Small intestine (tissue), 7 donors: ENCODE results near the gene P2RX3. TPM values are rescaled to one million over a fixed set of nuclear protein-coding genes. Genes with fewer than 3 reads are reported as not detected.
A peak's percentile ranks its signal among the peaks of the same experiment; 100 is the strongest.
"Not testable (repeated sequence)": the region's sequence is repeated elsewhere in the genome, so short reads cannot be mapped to it uniquely, and the experiment has no call there.

Source experiments
- DNase-seq, 2 donors: peaks; one replicate each; pipeline versions ENCODE4 v3.0.0 to v3.0.0-alpha.2; 2013
- FAIRE-seq: peaks from 2 replicates; lab custom pipeline; 2012; peaks lifted over from hg19 to GRCh38; lab: Jason Lieb, UNC
- H3K27ac ChIP-seq, 3 donors: one replicate each; pipeline ENCODE4 v1.5.1; 2013; ENCODE audit warnings: low read length in 2 of 3, mild to moderate bottlenecking in 2 of 3, control low read depth in 1 of 3, inconsistent platforms in 1 of 3, low read depth in 1 of 3, moderate library complexity in 1 of 3
- H3K27me3 ChIP-seq, 3 donors: one replicate each; pipeline ENCODE4 v1.6.1; 2013; ENCODE audit warnings: low read length in 3 of 3, inconsistent platforms in 1 of 3; ENCODE audit not compliant: control insufficient read depth in 3 of 3, insufficient read depth in 3 of 3
- H3K36me3 ChIP-seq, 3 donors: one replicate each; pipeline ENCODE4 v1.6.1; 2013; ENCODE audit warnings: low read length in 3 of 3, inconsistent platforms in 1 of 3, low read depth in 1 of 3, mild to moderate bottlenecking in 1 of 3, moderate library complexity in 1 of 3; ENCODE audit not compliant: control insufficient read depth in 3 of 3, insufficient read depth in 2 of 3
- H3K4me1 ChIP-seq, 3 donors: one replicate each; pipeline ENCODE4 v1.6.1; 2013; ENCODE audit warnings: low read length in 2 of 3, inconsistent platforms in 1 of 3, low read depth in 1 of 3, mild to moderate bottlenecking in 1 of 3, moderate library complexity in 1 of 3; ENCODE audit not compliant: control insufficient read depth in 3 of 3, insufficient read depth in 2 of 3
- H3K4me3 ChIP-seq, 3 donors: one replicate each; pipeline ENCODE4 v1.5.1; 2013; ENCODE audit warnings: low read length in 3 of 3, control low read depth in 1 of 3, inconsistent platforms in 1 of 3, low read depth in 1 of 3, mild to moderate bottlenecking in 1 of 3, moderate library complexity in 1 of 3
- H3K9me3 ChIP-seq, 2 donors: one replicate each; pipeline ENCODE4 v1.6.1; 2013; ENCODE audit warnings: low read depth in 1 of 2, low read length in 1 of 2; ENCODE audit not compliant: control insufficient read depth in 2 of 2, insufficient read depth in 1 of 2
- WGBS, 3 donors: extraction: QIAGEN DNeasy Blood & Tissue Kit; methylation state at CpG; one replicate each; pipeline ENCODE4 v1.1.7; 2013; 5-methylcytosine and 5-hydroxymethylcytosine counted together
- polyA plus RNA-seq, 4 donors: library from polyadenylated mRNA; stranded (reverse) in 3 of 4; unstranded in 1 of 4; fragments of 200-250 nt in 3 of 4; fragments of 120-200 nt in 1 of 4; gene quantifications; one replicate each; pipeline versions ENCODE4 v1.2.1 to v1.2.3, GENCODE V29; 2013
- donor health status: healthy with polysubstance abuse.
- donor health status: control.
- donor health status: control.
- donor health status: Bipolar disorder and iron deficiency.
- donor health status: healthy.

Gene P2RX3
- polyA plus RNA-seq, 4 donors: 0.46 to 0.68 TPM; not detected in 2

- Histone ChIP-seq H3K27ac (no peak overlapping the region), H3K36me3 (peaks cover 0 to 5% (median 0%) of the 10 kb centered on the region in 3 donors), H3K27me3 (no peaks in the 10 kb centered on the region), H3K4me1 (no peaks in the 10 kb centered on the region), H3K9me3 (no peaks in the 10 kb centered on the region), H3K4me3 (no peak overlapping the region)
- DNase-seq (no peak), FAIRE-seq (no peak)
- 22 to 63% (median 42%) methylated on average over 6 of the region's 6 CpGs for WGBS, 3 donors
These were observed 64.2 kb downstream of the P2RX3 start for GRCh38 chr11:57402188-57403002.

GRCh38 chr11:57403003-57403801 lies 65.0 kb downstream of the P2RX3 start:
- not testable (repeated sequence) for H3K27ac ChIP-seq, H3K9me3 ChIP-seq, FAIRE-seq, DNase-seq, H3K36me3 ChIP-seq, H3K4me3 ChIP-seq, H3K27me3 ChIP-seq, H3K4me1 ChIP-seq
- 66 to 82% (median 79%) methylated on average over 6 of the region's 6 CpGs for WGBS, 3 donors

GRCh38 chr11:57403802-57404147 lies 65.6 kb downstream of the P2RX3 start:
- H3K27me3 ChIP-seq: no peaks in the 10 kb centered on the region
- H3K36me3 ChIP-seq: peaks cover 0 to 9% (median 0%) of the 10 kb centered on the region in 3 donors
- no peak for DNase-seq
- no peak overlapping the region for H3K27ac ChIP-seq
- no peak for FAIRE-seq
- no peaks in the 10 kb centered on the region for H3K4me1 ChIP-seq
- H3K4me3 ChIP-seq: no peak overlapping the region
- no peaks in the 10 kb centered on the region for H3K9me3 ChIP-seq
- 76 to 87% (median 82%) methylated on average over 2 of the region's 2 CpGs for WGBS, 3 donors

- FAIRE-seq (no peak), DNase-seq (no peak)
- H3K4me1 ChIP-seq: no peaks in the 10 kb centered on the region
- WGBS, 3 donors: 79 to 87% (median 80%) methylated on average over 4 of the region's 4 CpGs
- H3K27me3 ChIP-seq: no peaks in the 10 kb centered on the region
- peaks cover 0 to 22% (median 6%) of the 10 kb centered on the region in 3 donors for H3K36me3 ChIP-seq
- H3K9me3 ChIP-seq: no peaks in the 10 kb centered on the region
- no peak overlapping the region for H3K27ac ChIP-seq
- H3K4me3 ChIP-seq: no peak overlapping the region
These were observed 67.2 kb downstream of the P2RX3 start for GRCh38 chr11:57405271-57405860.

- 47 to 59% (median 54%) methylated on average over 3 to 4 of the region's 4 CpGs for WGBS, 3 donors
- H3K27me3 ChIP-seq: no peaks in the 10 kb centered on the region
- DNase-seq (no peak), FAIRE-seq (no peak)
- no peaks in the 10 kb centered on the region for H3K9me3 ChIP-seq
- no peaks in the 10 kb centered on the region for H3K4me1 ChIP-seq
- H3K4me3 ChIP-seq: no peak overlapping the region
- peak overlapping the region in 1 of 3 donors; percentile 30 for H3K27ac ChIP-seq
- H3K36me3 ChIP-seq: peaks cover 0 to 22% (median 6%) of the 10 kb centered on the region in 3 donors
These were observed 68.3 kb downstream of the P2RX3 start for GRCh38 chr11:57406337-57406904.

GRCh38 chr11:57407010-57407920 lies 69.1 kb downstream of the P2RX3 start:
- WGBS, 3 donors: 79 to 90% (median 86%) methylated on average over 9 of the region's 9 CpGs
- no peak for FAIRE-seq
- H3K27ac ChIP-seq: peak overlapping the region in 1 of 3 donors; percentile 17

GRCh38 chr11:57407941-57408475 lies 69.9 kb downstream of the P2RX3 start:
- 92 to 94% (median 94%) methylated on average over 8 of the region's 8 CpGs for WGBS, 3 donors
- H3K27ac ChIP-seq: no peak overlapping the region

More at GRCh38 chr11:57407010-57407920, 69.1 kb downstream of the P2RX3 start:
- no peaks in the 10 kb centered on the region for H3K9me3 ChIP-seq
- H3K4me1 ChIP-seq: no peaks in the 10 kb centered on the region
- no peak overlapping the region for H3K4me3 ChIP-seq
- no peaks in the 10 kb centered on the region for H3K27me3 ChIP-seq
- H3K36me3 ChIP-seq: peaks cover 0 to 22% (median 6%) of the 10 kb centered on the region in 3 donors
- DNase-seq: no peak

More at GRCh38 chr11:57407941-57408475, 69.9 kb downstream of the P2RX3 start:
- no peak for FAIRE-seq
- H3K36me3 ChIP-seq: peaks cover 0 to 22% (median 6%) of the 10 kb centered on the region in 3 donors
- no peaks in the 10 kb centered on the region for H3K9me3 ChIP-seq
- no peaks in the 10 kb centered on the region for H3K4me1 ChIP-seq
- H3K4me3 ChIP-seq: no peak overlapping the region
- DNase-seq: no peak
- H3K27me3 ChIP-seq: no peaks in the 10 kb centered on the region
